Epithelial cell of prostate (primary cell): ENCODE results near the gene CYP8B1.

Experiments used
- DNase-seq: peaks from one replicate; pipeline ENCODE4 v3.0.0-alpha.2; 2011; ENCODE audit warnings: low read depth, low spot score
- H3K27ac ChIP-seq: fragments of 450-650 bp; 2 replicates; pipeline ENCODE4 v1.5.1; 2017; ENCODE audit warnings: mild to moderate bottlenecking

CYP8B1 gene

GRCh38 chr3:42875325-42876151, at the start of gene CYP8B1:
CYP8B1 (minus strand) TSS chr3:42875879; CDS start chr3:42875816, 63 bp downstream.
- no peak for DNase-seq
- no peak within 1 kb of the TSS for H3K27ac ChIP-seq

GRCh38 chr3:42923606-42924005, 47.9 kb upstream of the CYP8B1 start:
- DNase-seq = no peak
- no peak overlapping the region for H3K27ac ChIP-seq

GRCh38 chr3:42914771-42915515, 39.3 kb upstream of the CYP8B1 start:
- no peak overlapping the region for H3K27ac ChIP-seq
- no peak for DNase-seq

GRCh38 chr3:42911551-42911950, 35.9 kb upstream of the CYP8B1 start:
- DNase-seq = no peak
- no peak overlapping the region for H3K27ac ChIP-seq

- no peak for DNase-seq
Observed at GRCh38 chr3:42908675-42909074, 33.0 kb upstream of the CYP8B1 start.

GRCh38 chr3:42906848-42907183, 31.1 kb upstream of the CYP8B1 start:
- no peak overlapping the region for H3K27ac ChIP-seq
- no peak for DNase-seq

More at GRCh38 chr3:42908675-42909074, 33.0 kb upstream of the CYP8B1 start:
- H3K27ac ChIP-seq = no peak overlapping the region

GRCh38 chr3:42906070-42906847, 30.6 kb upstream of the CYP8B1 start, which contains the start of gene ZNF662:
ZNF662 (plus strand) TSS chr3:42906142; CDS start chr3:42908115, 1,973 bp downstream.
- no peak within 1 kb of the TSS for H3K27ac ChIP-seq
- DNase-seq = no peak

- no peak for DNase-seq
- no peak overlapping the region for H3K27ac ChIP-seq
Observed at GRCh38 chr3:42905740-42906069, 30.0 kb upstream of the CYP8B1 start.

- H3K27ac ChIP-seq = no peak overlapping the region
- no peak for DNase-seq
Observed at GRCh38 chr3:42904076-42904475, 28.4 kb upstream of the CYP8B1 start.

- no peak for DNase-seq
- peak overlapping the region; percentile 78 for H3K27ac ChIP-seq
Observed at GRCh38 chr3:42902257-42902656, 26.6 kb upstream of the CYP8B1 start.

GRCh38 chr3:42901073-42901415, 25.4 kb upstream of the CYP8B1 start:
- peak; percentile 59 for DNase-seq
- H3K27ac ChIP-seq = peak overlapping the region; percentile 78

GRCh38 chr3:42900226-42901072, 24.8 kb upstream of the CYP8B1 start:
- peak overlapping the region; percentile 78 for H3K27ac ChIP-seq
- DNase-seq = peak; percentile 74

- DNase-seq = no peak
- H3K27ac ChIP-seq = peak overlapping the region; percentile 78
Observed at GRCh38 chr3:42898896-42899675, 23.4 kb upstream of the CYP8B1 start.

GRCh38 chr3:42895580-42895868, 19.8 kb upstream of the CYP8B1 start:
- no peak overlapping the region for H3K27ac ChIP-seq
- DNase-seq = no peak

- H3K27ac ChIP-seq = no peak overlapping the region
- no peak for DNase-seq
Observed at GRCh38 chr3:42894698-42895579, 19.3 kb upstream of the CYP8B1 start.

- DNase-seq = no peak
- H3K27ac ChIP-seq = no peak overlapping the region
Observed at GRCh38 chr3:42892807-42893206, 17.1 kb upstream of the CYP8B1 start.

GRCh38 chr3:42892169-42892568, 16.5 kb upstream of the CYP8B1 start:
- no peak overlapping the region for H3K27ac ChIP-seq
- DNase-seq = no peak

GRCh38 chr3:42891042-42891441, 15.4 kb upstream of the CYP8B1 start:
- H3K27ac ChIP-seq = no peak overlapping the region
- no peak for DNase-seq

GRCh38 chr3:42887084-42887483, 11.4 kb upstream of the CYP8B1 start:
- H3K27ac ChIP-seq = no peak overlapping the region
- no peak for DNase-seq
